ENCODE measurements around the gene HOXA13. TPM values are rescaled to one million over a fixed set of nuclear protein-coding genes. Genes with fewer than 3 reads are reported as not detected.

HOXA13 gene
- total RNA-seq, 1 experiment from 2014 or later: not detected

- Mint-ChIP-seq H3K4me3 (ENCODE audit: unreplicated experiment) (no peak within 1 kb of the TSS), H3K27ac (ENCODE audit: low read depth, unreplicated experiment) (no peak within 1 kb of the TSS), H3K27me3 (ENCODE audit: insufficient read depth, unreplicated experiment) (peaks cover 53% of the 10 kb centered on the region), H3K36me3 (ENCODE audit: insufficient read depth, unreplicated experiment) (peaks cover 5% of the 10 kb centered on the region), H3K9me3 (ENCODE audit: unreplicated experiment) (no peaks in the 10 kb centered on the region), H3K4me1 (ENCODE audit: insufficient read depth, unreplicated experiment) (peaks cover 6% of the 10 kb centered on the region)
- intact Hi-C loops (cut with micrococcal nuclease): no loop called here
- POLR2A ChIA-PET: no interaction called here
- CTCF ChIA-PET: interaction anchor here (0.6 kb wide), 2 partner anchors 16 to 19 kb away, joined by 3 read pairs; no protein-coding TSS in a partner anchor
- TF ChIP-seq CTCF (IDR thresholded peaks at IDR 0.05; ENCODE audit: unreplicated experiment): no peak
- no peak for DNase-seq (ENCODE audit: unreplicated experiment)
- no TSS peak for BruUV-seq (replicated peaks)
Observed at GRCh38 chr7:27242555-27243339, 42.9 kb upstream of the HOXA13 start, which contains the start of gene EVX1. Gene EVX1, plus strand, starts transcription at chr7:27242802. Its CDS starts 229 bp downstream, at chr7:27243031.

GRCh38 chr7:27242154-27242553 lies 42.3 kb upstream of the HOXA13 start:
- ChIA-PET CTCF (interaction anchor here (0.7 kb wide), 1 partner anchor 38 kb away, joined by 3 read pairs; no protein-coding TSS in a partner anchor), POLR2A (no interaction called here)
- no peak for TF ChIP-seq CTCF (IDR thresholded peaks at IDR 0.05; ENCODE audit: unreplicated experiment)
- H3K27ac Mint-ChIP-seq (ENCODE audit: low read depth, unreplicated experiment): no peak overlapping the region
- H3K27me3 Mint-ChIP-seq (ENCODE audit: insufficient read depth, unreplicated experiment): peaks cover 53% of the 10 kb centered on the region
- BruUV-seq (replicated peaks): no TSS peak
- DNase-seq (ENCODE audit: unreplicated experiment): no peak
- H3K36me3 Mint-ChIP-seq (ENCODE audit: insufficient read depth, unreplicated experiment): peaks cover 5% of the 10 kb centered on the region
- no peaks in the 10 kb centered on the region for H3K9me3 Mint-ChIP-seq (ENCODE audit: unreplicated experiment)
- H3K4me1 Mint-ChIP-seq (ENCODE audit: insufficient read depth, unreplicated experiment): peaks cover under 1% of the 10 kb centered on the region
- no peak overlapping the region for H3K4me3 Mint-ChIP-seq (ENCODE audit: unreplicated experiment)
- intact Hi-C loops (cut with micrococcal nuclease): no loop called here

- Mint-ChIP-seq H3K4me1 (ENCODE audit: insufficient read depth, unreplicated experiment) (no peaks in the 10 kb centered on the region), H3K27me3 (ENCODE audit: insufficient read depth, unreplicated experiment) (peaks cover 53% of the 10 kb centered on the region), H3K27ac (ENCODE audit: low read depth, unreplicated experiment) (no peak overlapping the region), H3K9me3 (ENCODE audit: unreplicated experiment) (no peaks in the 10 kb centered on the region), H3K36me3 (ENCODE audit: insufficient read depth, unreplicated experiment) (peaks cover 5% of the 10 kb centered on the region), H3K4me3 (ENCODE audit: unreplicated experiment) (no peak overlapping the region)
- no peak for TF ChIP-seq CTCF (IDR thresholded peaks at IDR 0.05; ENCODE audit: unreplicated experiment)
- ChIA-PET CTCF (interaction anchor here (0.7 kb wide), 1 partner anchor 39 kb away, joined by 3 read pairs; no protein-coding TSS in a partner anchor), POLR2A (no interaction called here)
- DNase-seq (ENCODE audit: unreplicated experiment): no peak
- BruUV-seq (replicated peaks): no TSS peak
- intact Hi-C loops (cut with micrococcal nuclease): no loop called here
Observed at GRCh38 chr7:27241189-27242056, 41.5 kb upstream of the HOXA13 start.

Data from MCF 10A (cell line).